Mesodermal cell (in vitro differentiated cells): Measurements from ENCODE around the gene CAPN7.

ENCODE experiments used
- H3K27ac ChIP-seq: 2 replicates; pipeline ENCODE4 v1.7.0; 2013; ENCODE audit warnings: mild to moderate bottlenecking, low read depth, low read length, moderate library complexity; ENCODE audit not compliant: severe bottlenecking
- H3K36me3 ChIP-seq: 2 replicates; pipeline ENCODE4 v1.7.1; 2013; ENCODE audit warnings: mild to moderate bottlenecking, low read length, moderate library complexity; ENCODE audit not compliant: control insufficient read depth, insufficient read depth
- H3K4me1 ChIP-seq: one replicate; pipeline ENCODE4 v1.7.1; 2013; ENCODE audit warnings: mild to moderate bottlenecking, low read length; ENCODE audit not compliant: insufficient read depth, control insufficient read depth, poor library complexity, severe bottlenecking
- H3K4me3 ChIP-seq: 2 replicates; pipeline ENCODE4 v1.7.0; 2013; ENCODE audit warnings: low read length, control low read depth, mild to moderate bottlenecking; ENCODE audit not compliant: insufficient read depth, poor library complexity, severe bottlenecking; ENCODE audit errors: extremely low read depth
- H3K9me3 ChIP-seq: 2 replicates; pipeline ENCODE4 v1.7.1; 2013; ENCODE audit warnings: mild to moderate bottlenecking, low read length, moderate library complexity; ENCODE audit not compliant: control insufficient read depth
- WGBS, 2 experiments: methylation state at CpG; one replicate each; pipeline ENCODE4 v1.1.5; 2013; ENCODE audit warnings: missing lambda C conversion rate in 2 of 2; ENCODE audit not compliant: insufficient coverage in 2 of 2; 5-methylcytosine and 5-hydroxymethylcytosine counted together

CAPN7 gene

GRCh38 chr3:15276028-15276724 is 70.1 kb downstream of the CAPN7 start:
- Histone ChIP-seq H3K27ac (no peak overlapping the region), H3K36me3 (peaks cover 9% of the 10 kb centered on the region)
- 94% methylated on average over 10 to 11 of the region's 11 CpGs for WGBS, 2 experiments

DNA sequence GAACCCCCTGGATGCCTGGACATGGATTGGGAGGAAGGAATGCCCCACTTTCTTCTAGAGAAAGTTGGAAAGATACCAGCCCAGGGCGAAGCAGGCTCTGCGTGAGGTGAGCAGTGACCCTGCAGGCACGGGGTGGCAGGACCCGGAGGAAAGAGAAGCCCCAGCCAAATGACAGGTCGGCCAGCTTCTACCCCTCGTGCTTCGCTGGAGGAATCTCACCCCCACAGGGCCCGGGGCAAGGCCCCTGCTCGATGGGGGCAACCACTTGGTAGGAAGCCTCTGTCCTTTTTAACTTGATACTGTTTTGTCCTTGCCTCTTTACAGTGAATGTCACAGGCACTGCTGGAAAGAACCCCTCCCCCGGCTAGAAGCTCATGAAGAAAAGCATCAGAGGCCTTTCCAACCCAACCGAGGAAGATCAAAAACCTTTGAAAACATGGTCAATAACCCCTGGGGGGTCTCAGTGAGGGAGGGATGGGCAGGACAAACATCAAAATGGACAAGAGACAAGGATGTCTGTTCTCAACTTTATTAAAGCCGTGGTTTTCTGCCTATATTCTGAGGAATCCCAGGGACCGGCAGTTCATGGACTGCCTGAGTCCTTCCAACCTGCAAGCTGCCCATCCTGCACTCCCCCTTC is 71.9 kb downstream of the CAPN7 start:
- WGBS, 2 experiments: 63 to 85% methylated on average over 6 to 13 of the region's 13 CpGs
- no peaks in the 10 kb centered on the region for H3K9me3 ChIP-seq
- H3K4me3 ChIP-seq: no peak overlapping the region
- peaks cover 14% of the 10 kb centered on the region for H3K36me3 ChIP-seq
- H3K27ac ChIP-seq: no peak overlapping the region
- peaks cover 5% of the 10 kb centered on the region for H3K4me1 ChIP-seq

More at GRCh38 chr3:15276028-15276724, 70.1 kb downstream of the CAPN7 start:
- Histone ChIP-seq H3K4me1 (peaks cover 12% of the 10 kb centered on the region), H3K9me3 (no peaks in the 10 kb centered on the region), H3K4me3 (no peak overlapping the region)

DNA sequence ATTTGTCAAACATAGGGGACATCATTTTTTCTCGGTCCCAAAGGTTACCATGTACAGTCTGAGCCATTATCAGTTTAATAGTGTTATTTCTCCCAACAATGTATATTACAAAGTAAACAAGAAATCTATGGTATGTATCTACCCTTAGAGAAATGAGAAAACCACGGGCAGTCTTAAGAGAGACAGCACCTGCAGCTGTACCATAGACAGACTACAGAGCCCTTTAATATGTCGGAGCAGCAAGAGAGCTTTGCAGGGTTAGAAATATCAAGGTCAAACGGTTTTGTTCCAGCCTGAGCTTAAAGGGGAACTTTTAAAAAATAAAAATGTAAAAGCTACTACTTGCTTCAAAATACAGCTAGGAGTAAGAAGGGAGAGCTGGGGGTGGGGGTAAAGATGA is 73.2 kb downstream of the CAPN7 start:
- Histone ChIP-seq H3K9me3 (no peaks in the 10 kb centered on the region), H3K4me1 (peaks cover 5% of the 10 kb centered on the region), H3K36me3 (peaks cover 9% of the 10 kb centered on the region), H3K4me3 (no peak overlapping the region), H3K27ac (no peak overlapping the region)
- 100% methylated on average over 1 of the region's 4 CpGs; no CpG with 5 or more reads in 1 of the 2 experiments for WGBS, 2 experiments

DNA sequence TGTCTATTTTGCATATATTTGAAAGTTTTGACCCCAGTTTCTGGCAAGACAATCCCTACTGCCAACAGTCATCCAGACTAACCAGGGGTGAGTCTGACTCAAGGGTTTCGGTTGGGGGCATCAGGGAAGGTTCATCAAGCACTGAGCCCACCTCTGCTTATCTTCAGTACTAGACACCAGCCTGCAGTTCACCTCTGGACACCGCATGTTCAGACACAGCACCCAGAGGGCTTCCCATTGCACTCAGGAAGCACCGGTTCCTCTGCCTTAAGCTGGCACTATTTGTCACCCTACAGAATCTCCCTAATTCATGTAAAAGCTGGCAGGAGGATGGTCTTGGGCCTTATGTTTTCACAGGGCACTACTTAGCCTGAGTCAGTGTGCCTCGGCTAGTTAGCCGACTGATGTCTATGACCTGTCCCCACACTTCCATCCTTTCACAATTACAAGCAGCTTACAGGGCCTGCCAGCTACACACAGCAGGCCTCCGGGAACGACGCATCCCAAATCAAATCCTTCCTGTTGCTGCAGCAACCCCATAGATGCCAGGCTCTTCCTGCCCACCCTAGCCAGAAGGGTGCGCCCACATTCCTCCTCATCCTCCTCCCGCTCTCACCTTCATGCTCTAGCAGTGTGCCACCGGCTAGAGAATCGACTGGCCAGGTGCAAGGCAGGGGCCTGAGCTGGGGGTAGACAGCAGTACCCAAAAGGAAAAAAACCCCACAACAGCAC is 73.8 kb downstream of the CAPN7 start:
- peaks cover 9% of the 10 kb centered on the region for H3K36me3 ChIP-seq
- H3K4me3 ChIP-seq: no peak overlapping the region
- 76 to 89% methylated on average over 6 to 10 of the region's 12 CpGs for WGBS, 2 experiments

GRCh38 chr3:15280853-15281532 is 74.9 kb downstream of the CAPN7 start:
- no peak overlapping the region for H3K4me3 ChIP-seq
- peaks cover 5% of the 10 kb centered on the region for H3K4me1 ChIP-seq
- H3K36me3 ChIP-seq: peaks cover 14% of the 10 kb centered on the region
- no peak overlapping the region for H3K27ac ChIP-seq
- H3K9me3 ChIP-seq: no peaks in the 10 kb centered on the region
- 97 to 98% methylated on average over 9 to 10 of the region's 10 CpGs for WGBS, 2 experiments

More for the DNA sequence above, 73.8 kb downstream of the CAPN7 start:
- Histone ChIP-seq H3K27ac (no peak overlapping the region), H3K4me1 (peaks cover 5% of the 10 kb centered on the region), H3K9me3 (no peaks in the 10 kb centered on the region)

GRCh38 chr3:15281817-15282216 is 75.8 kb downstream of the CAPN7 start:
- Histone ChIP-seq H3K36me3 (peaks cover 18% of the 10 kb centered on the region), H3K4me1 (no peaks in the 10 kb centered on the region), H3K9me3 (no peaks in the 10 kb centered on the region), H3K4me3 (no peak overlapping the region), H3K27ac (no peak overlapping the region)
- WGBS, 2 experiments: 95 to 100% methylated on average over 6 to 7 of the region's 9 CpGs

DNA sequence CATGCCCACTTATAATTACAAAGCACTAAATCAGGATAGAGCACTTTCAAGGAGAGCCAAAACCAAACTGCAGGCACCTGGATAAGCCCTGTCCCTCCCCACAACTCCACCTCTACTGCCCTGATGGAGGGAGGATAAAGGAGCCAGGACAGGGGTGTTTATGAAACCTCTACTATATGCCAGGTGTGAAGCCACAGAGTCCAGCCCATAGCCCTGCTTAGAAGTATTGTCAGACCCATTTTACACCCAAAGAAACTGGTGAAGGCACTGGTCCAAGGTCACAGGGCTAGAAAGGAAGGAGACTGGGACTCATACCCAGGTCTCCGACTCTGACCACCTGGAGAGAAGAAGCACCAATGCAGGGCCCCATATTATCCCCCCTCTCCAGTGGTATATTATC is 77.7 kb downstream of the CAPN7 start:
- Histone ChIP-seq H3K27ac (no peak overlapping the region), H3K4me1 (no peaks in the 10 kb centered on the region), H3K36me3 (peaks cover 32% of the 10 kb centered on the region), H3K4me3 (no peak overlapping the region), H3K9me3 (no peaks in the 10 kb centered on the region)
- WGBS, 2 experiments: no CpG with 5 or more reads among the region's 1 CpG

GRCh38 chr3:15284121-15284889 is 78.3 kb downstream of the CAPN7 start:
- Histone ChIP-seq H3K27ac (no peak overlapping the region), H3K9me3 (no peaks in the 10 kb centered on the region), H3K4me1 (no peaks in the 10 kb centered on the region), H3K4me3 (no peak overlapping the region), H3K36me3 (peaks cover 32% of the 10 kb centered on the region)
- 97 to 100% methylated on average over 3 to 4 of the region's 5 CpGs for WGBS, 2 experiments

DNA sequence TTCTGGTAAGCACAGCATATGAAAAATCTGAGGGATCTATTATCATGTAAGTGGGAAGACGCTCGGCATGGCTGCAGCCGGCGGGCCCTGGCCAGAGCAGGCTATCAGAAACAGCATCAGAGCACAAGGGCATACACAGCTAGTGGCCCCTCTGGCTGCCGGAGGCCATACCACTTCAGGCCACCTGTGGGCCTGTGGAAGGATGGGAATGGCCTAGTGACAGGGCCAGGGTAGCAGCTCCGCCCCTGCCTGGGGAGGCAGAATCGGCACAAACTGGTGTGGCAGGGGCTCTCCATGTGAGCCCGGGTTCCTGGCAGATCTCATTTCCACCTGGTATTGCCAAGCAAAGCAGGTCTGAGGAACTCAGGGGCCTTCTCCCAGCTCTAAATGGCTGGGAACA is 80.0 kb downstream of the CAPN7 start:
- Histone ChIP-seq H3K27ac (no peak overlapping the region), H3K9me3 (no peaks in the 10 kb centered on the region), H3K36me3 (peaks cover 35% of the 10 kb centered on the region), H3K4me1 (no peaks in the 10 kb centered on the region), H3K4me3 (no peak overlapping the region)
- WGBS, 2 experiments: 68 to 71% methylated on average over 8 of the region's 8 CpGs
